Thymus (tissue), 11 donors: Measurements from ENCODE around the gene PCDH1. TPM values are rescaled to one million over a fixed set of nuclear protein-coding genes. Genes with fewer than 3 reads are reported as not detected.

ENCODE experiments used
- DNase-seq, 9 donors: peaks; one replicate each; pipeline ENCODE4 v3.0.0-alpha.2; 2013; ENCODE audit warnings: low spot score in 9 of 9, low read depth in 6 of 9, missing footprints in 1 of 9
- H3K27ac ChIP-seq, 2 donors: one replicate each; pipeline ENCODE4 v1.5.1; 2013; ENCODE audit warnings: control low read depth in 1 of 2, low read depth in 1 of 2, low read length in 1 of 2, mild to moderate bottlenecking in 1 of 2, moderate library complexity in 1 of 2
- H3K27me3 ChIP-seq, 2 donors: one replicate each; pipeline ENCODE4 v1.5.1; 2013; ENCODE audit warnings: low read length in 1 of 2; ENCODE audit not compliant: control insufficient read depth in 2 of 2, insufficient read depth in 1 of 2
- H3K36me3 ChIP-seq, 2 donors: one replicate each; pipeline ENCODE4 v1.5.1; 2013; ENCODE audit warnings: low read length in 1 of 2, mild to moderate bottlenecking in 1 of 2, moderate library complexity in 1 of 2; ENCODE audit not compliant: control insufficient read depth in 2 of 2, insufficient read depth in 2 of 2
- H3K4me1 ChIP-seq, 2 donors: one replicate each; pipeline ENCODE4 v1.5.1; 2013; ENCODE audit warnings: low read length in 2 of 2; ENCODE audit not compliant: control insufficient read depth in 2 of 2, insufficient read depth in 2 of 2
- H3K4me3 ChIP-seq, 2 donors: one replicate each; pipeline ENCODE4 v1.5.1; 2013; ENCODE audit warnings: low read length in 2 of 2, control low read depth in 1 of 2, mild to moderate bottlenecking in 1 of 2
- H3K9me3 ChIP-seq, 2 donors: one replicate each; pipeline ENCODE4 v1.5.1; 2013; ENCODE audit warnings: low read length in 1 of 2, mild to moderate bottlenecking in 1 of 2; ENCODE audit not compliant: control insufficient read depth in 2 of 2, insufficient read depth in 1 of 2
- WGBS: extraction: QIAGEN DNeasy Blood & Tissue Kit; methylation state at CpG from one replicate; pipeline ENCODE4 v1.1.7; 2013; 5-methylcytosine and 5-hydroxymethylcytosine counted together
- polyA plus RNA-seq: library from polyadenylated mRNA; stranded (reverse); fragments of 200-250 nt; gene quantifications from one replicate; pipeline ENCODE4 v1.2.3, GENCODE V29; 2013
- total RNA-seq: library from RNA; stranded (reverse); fragments of 120-200 nt; gene quantifications from one replicate; pipeline ENCODE4 v1.2.4, GENCODE V29; 2013
- donor health status: healthy.

PCDH1 gene
- total and polyA plus RNA-seq, 2 donors, result 1.9 to 5.1 TPM

DNA sequence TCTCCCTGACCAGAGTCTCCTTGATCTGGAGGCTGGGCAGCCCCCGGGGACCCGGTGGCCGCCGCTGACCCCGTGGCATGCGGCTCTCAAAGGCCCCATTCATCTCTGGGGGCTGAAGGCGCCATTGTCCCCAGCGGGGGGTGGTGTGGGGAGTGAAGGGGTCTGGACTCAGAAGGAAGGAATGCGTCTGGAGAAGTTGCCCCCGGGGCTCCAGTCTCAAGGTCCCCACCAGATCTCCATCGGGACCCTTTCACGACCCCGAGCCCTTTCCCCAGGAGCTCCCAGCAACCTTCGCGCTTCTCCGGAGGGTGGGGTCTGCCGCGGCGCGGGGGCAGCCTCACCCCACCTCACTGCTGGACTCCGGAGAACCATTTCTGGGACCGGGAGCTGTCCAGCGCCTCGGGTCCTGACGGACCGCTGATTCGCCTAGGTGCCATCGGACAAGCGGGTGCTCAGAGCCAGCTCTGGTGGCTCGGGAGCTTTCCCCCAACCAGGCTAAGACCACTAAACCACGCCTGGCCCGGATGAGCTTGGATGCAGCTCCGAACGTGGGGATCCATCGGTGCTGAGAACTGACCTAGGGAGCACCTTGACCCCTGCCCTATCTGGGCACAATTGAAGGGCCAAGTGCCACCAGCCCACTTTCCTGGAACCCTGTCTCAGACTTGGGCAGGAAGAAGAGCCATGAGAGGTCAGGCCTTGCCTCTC is 5.1 kb upstream of the PCDH1 start:
- Histone ChIP-seq H3K27me3 (peaks cover 45 to 75% of the 10 kb centered on the region in 2 donors), H3K4me3 (no peak overlapping the region), H3K9me3 (peaks cover 0 to 3% of the 10 kb centered on the region in 2 donors), H3K27ac (no peak overlapping the region), H3K4me1 (peaks cover 7 to 12% of the 10 kb centered on the region in 2 donors), H3K36me3 (no peaks in the 10 kb centered on the region)
- DNase-seq, result peak in 1 of 9 donors; percentile 14
- WGBS, result 5% methylated on average over 35 of the region's 35 CpGs

DNA sequence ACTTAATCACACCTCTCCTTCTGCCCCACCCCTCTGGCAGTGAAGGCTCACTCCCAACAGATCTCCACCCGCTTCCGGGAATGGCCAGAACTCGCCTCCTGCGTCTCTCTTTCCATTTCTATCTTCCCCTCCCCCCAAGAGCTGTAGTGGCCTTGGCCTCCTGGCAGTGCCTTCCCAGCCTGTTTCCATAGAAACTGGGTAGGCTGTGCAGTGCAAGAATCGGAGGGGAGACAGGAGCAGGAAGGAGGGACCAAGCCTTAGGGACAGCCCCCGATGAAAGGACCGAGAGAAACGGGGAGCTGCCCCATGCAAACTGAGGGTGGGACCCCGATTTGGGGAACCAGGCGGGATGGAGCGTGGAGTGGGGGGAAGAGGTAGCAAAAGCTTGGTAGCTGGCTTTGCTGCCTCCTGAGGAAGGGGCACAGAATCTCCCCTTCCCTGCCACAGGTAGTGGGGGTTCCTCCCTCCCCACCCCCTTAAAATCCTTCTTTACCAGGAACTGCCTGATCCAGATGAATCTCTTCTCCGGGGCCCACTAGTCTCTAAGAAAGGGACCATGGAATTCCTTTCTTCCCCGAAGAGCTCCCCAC is 4.5 kb upstream of the PCDH1 start:
- peaks cover 0 to 3% of the 10 kb centered on the region in 2 donors for H3K9me3 ChIP-seq
- no peaks in the 10 kb centered on the region for H3K36me3 ChIP-seq
- no peak for DNase-seq
- H3K27me3 ChIP-seq, result peaks cover 50 to 80% of the 10 kb centered on the region in 2 donors
- peak overlapping the region in 1 of 2 donors; percentile 31 for H3K27ac ChIP-seq
- WGBS, result 17% methylated on average over 13 of the region's 13 CpGs
- peaks cover 7 to 14% of the 10 kb centered on the region in 2 donors for H3K4me1 ChIP-seq
- H3K4me3 ChIP-seq, result no peak overlapping the region

DNA sequence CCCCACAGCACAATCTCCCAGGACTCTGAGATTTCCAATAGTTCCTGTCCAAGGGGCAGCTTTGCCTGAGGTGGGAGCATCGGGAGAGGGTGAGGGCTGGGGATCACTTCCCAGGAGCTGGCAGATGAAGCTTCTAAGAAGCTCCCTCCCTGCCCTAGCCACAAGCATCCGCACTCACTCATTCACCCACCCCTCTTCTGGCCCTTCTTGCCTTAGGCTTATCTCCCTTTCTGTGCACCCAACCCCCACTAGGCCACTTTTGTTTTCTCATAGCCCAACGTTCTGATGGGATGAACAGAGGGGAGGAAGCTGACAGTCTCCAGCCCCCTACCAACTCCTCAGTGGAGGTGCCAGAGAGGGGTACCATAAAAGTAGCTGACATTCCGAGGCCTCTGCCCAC is 3.7 kb upstream of the PCDH1 start:
- H3K4me1 ChIP-seq, result peaks cover 7 to 22% of the 10 kb centered on the region in 2 donors
- H3K9me3 ChIP-seq, result peaks cover 0 to 4% of the 10 kb centered on the region in 2 donors
- H3K4me3 ChIP-seq, result no peak overlapping the region
- no peak for DNase-seq
- H3K27me3 ChIP-seq, result peaks cover 57 to 88% of the 10 kb centered on the region in 2 donors
- no peak overlapping the region for H3K27ac ChIP-seq
- no peaks in the 10 kb centered on the region for H3K36me3 ChIP-seq
- WGBS, result 33% methylated on average over 4 of the region's 4 CpGs

DNA sequence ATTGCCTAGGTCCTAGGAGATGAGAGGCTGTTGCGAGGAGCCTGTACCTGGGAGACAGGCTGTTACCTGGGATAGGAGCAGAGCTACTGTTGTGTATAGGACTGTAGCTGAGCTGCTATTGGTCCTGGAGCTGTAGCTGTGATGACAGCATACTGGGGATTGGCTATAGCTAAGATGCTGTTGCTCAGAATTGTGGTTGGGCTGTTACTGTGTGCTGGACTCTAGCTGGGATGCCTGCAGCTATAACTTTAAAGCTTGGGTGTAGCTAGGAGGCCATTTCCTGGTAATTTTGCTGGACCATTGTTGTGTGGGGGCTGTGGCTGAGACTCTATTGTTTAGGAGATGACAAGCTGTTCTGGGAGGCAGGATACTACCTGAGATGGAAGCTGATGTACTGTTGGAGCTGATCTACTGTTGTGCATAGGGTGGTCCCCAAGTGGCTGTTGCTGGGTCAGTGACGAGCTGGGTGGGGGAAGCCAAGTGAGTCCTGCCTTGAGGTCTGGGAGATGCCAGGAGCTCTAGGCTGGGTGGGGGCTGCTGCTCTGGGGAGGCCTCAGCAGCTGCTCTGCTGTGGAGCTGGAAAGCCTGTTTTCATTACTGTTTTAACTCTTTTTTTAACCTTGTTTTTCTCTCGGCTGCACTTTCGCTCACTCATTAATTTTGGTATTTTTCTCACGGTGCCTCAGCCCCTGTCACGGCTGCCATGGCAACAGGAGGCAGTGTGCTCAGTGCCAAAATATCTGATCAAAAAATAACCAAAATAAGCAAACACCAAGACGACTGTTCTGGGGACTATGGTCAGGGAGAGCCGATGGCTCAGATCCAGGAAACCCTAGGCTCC is 3.0 kb upstream of the PCDH1 start:
- Histone ChIP-seq H3K27me3 (peaks cover 64 to 95% of the 10 kb centered on the region in 2 donors), H3K4me3 (no peak overlapping the region), H3K27ac (no peak overlapping the region), H3K9me3 (peaks cover 0 to 11% of the 10 kb centered on the region in 2 donors), H3K4me1 (peaks cover 7 to 29% of the 10 kb centered on the region in 2 donors), H3K36me3 (no peaks in the 10 kb centered on the region)
- DNase-seq, result no peak
- WGBS, result 51% methylated on average over 8 of the region's 8 CpGs

DNA sequence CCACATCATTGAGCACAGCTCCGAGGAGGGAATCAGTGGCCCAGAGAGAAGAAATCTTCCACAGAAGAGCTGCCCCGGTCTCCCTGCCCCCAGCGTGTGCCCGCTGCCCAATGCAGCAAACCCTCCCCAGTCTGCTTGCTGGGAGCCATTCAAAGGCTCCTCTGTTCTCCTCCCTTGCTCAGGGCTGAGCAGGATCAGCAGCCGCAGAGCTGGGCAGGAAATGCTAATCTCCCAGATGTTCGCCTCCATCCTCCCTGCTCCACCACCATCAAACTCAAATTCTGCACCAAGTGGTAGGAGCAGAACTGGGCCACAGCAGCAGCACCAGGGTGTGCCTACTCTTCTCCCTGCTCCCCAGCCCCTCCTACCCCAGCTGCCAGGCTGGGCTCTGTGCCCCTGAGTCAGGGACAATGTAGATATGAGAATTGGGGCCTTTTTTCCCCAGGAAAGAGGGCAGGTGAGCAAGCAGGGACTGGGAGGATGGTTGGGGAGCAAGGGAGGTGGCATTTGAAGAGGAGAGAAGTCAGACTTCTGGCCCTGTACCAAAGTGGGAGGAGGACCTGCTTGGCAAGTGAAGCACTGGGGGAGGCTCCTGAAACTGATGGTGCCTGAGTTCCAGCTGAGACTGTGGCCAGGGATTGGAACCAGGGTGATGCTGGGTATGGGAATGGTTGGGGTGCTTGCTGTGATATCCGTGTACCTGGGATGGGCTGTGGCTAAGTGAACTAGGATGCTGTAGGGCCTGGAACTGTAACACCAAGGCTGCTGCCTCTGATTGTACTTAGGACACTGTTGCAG is 1.9 kb upstream of the PCDH1 start:
- WGBS, result 25% methylated on average over 7 of the region's 7 CpGs
- Histone ChIP-seq H3K4me3 (no peak overlapping the region), H3K36me3 (no peaks in the 10 kb centered on the region), H3K9me3 (peaks cover 0 to 11% of the 10 kb centered on the region in 2 donors), H3K4me1 (peaks cover 7 to 29% of the 10 kb centered on the region in 2 donors), H3K27me3 (peaks cover 72 to 98% of the 10 kb centered on the region in 2 donors), H3K27ac (no peak overlapping the region)
- DNase-seq, result no peak

DNA sequence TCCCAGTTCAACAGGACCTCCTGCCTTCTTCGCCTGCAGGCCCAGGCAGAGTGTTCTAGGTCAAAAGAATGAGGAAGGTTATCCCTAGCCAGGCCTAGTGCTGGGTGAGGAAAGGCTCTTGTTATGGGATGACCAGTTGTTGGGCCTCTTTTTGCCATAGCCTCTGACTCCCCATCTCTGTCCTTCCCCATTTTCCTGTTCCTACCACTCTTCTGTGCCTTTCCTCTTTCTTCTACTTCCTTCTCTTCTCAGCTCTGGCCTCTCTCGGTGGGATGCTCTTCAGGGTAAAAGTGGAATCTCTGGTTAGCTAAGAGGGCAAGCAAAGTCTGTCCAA is 1.2 kb upstream of the PCDH1 start:
- Histone ChIP-seq H3K36me3 (no peaks in the 10 kb centered on the region), H3K9me3 (peaks cover 0 to 11% of the 10 kb centered on the region in 2 donors), H3K27ac (no peak overlapping the region), H3K4me3 (no peak overlapping the region), H3K27me3 (peaks cover 76 to 98% of the 10 kb centered on the region in 2 donors), H3K4me1 (peaks cover 7 to 29% of the 10 kb centered on the region in 2 donors)
- WGBS, result 0% methylated on average over 2 of the region's 2 CpGs
- no peak for DNase-seq

DNA sequence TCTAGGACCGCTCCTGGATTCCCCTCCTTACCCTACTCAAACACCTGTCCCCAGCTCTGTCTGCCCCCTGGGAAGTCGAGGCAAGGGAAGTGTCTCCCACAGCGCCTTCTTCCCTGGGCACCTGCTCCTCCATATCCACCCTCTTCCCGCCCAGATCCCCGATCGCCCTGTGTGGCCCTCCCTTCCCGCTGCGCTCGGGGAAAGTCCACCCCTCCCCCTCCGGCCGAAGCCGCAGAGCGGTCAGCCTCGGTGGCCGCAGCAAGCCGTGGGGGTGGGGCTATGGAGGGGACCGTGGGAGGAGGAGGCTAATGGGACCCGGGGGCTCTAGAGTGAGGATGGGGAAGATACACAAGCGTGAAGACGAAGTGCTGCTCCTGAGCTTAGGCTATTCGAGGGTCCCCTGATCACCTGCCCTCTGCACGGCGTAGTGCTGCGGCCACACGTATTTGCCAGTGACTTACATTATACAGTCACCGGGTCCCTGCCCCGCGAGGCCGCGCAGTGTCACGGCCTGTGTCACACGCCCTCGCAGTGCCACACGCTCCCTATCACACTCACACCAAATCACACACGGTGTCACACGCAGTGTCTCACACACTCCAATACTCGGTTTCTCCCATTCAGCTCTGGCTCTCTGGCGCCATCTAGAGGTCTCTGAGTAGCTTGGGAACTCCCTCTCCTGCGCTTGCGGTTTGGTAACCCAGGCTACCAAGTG is 658 bp upstream of the PCDH1 start:
- peaks cover 7 to 29% of the 10 kb centered on the region in 2 donors for H3K4me1 ChIP-seq
- H3K27me3 ChIP-seq, result peaks cover 81 to 98% of the 10 kb centered on the region in 2 donors
- peaks cover 0 to 11% of the 10 kb centered on the region in 2 donors for H3K9me3 ChIP-seq
- 4% methylated on average over 40 of the region's 40 CpGs for WGBS
- H3K4me3 ChIP-seq, result peak overlapping the region in 1 of 2 donors; percentile 42
- H3K27ac ChIP-seq, result no peak overlapping the region
- H3K36me3 ChIP-seq, result no peaks in the 10 kb centered on the region
- DNase-seq, result peak; percentile 70 to 99 (median 94)
